Measurements from ENCODE around the gene SPINK6.

- no peak for TF ChIP-seq CTCF (IDR thresholded peaks at IDR 0.05)
- no peak for TF ChIP-seq POLR2A (IDR thresholded peaks at IDR 0.05)
These were observed 34.6 kb upstream of the SPINK6 start, which contains the start of gene SPINK14 for GRCh38 chr5:148168246-148168645.

All from adrenal gland (tissue), 5 donors.